Measurements from ENCODE around the gene DGCR6L.

Gene DGCR6L

GRCh38 chr22:20264614-20265452 lies 55.0 kb downstream of the DGCR6L start:
- FAIRE-seq (peak; percentile 74), DNase-seq (ENCODE audit: low spot score) (no peak)

Measured in urothelium cell line (cell line).